ENCODE measurements around the gene HS3ST5. TPM values are rescaled to one million over a fixed set of nuclear protein-coding genes. Genes with fewer than 3 reads are reported as not detected.

The HS3ST5 gene
- total RNA-seq, 1 experiment from 2014 or later = 14.4 TPM

- H3K27ac Mint-ChIP-seq = peak overlapping the region in 1 of 3 experiments; percentile 32; a peak in 1 of 7 replicates
- no peaks in the 10 kb centered on the region for H3K9me3 Mint-ChIP-seq
- Histone ChIP-seq H3K4me1 (ENCODE audit: insufficient read depth, low read length) (peaks cover 3% of the 10 kb centered on the region; the same call in 1 of the 2 replicates), H3K79me1 (ENCODE audit: insufficient read depth, low read depth, low read length, poor library complexity, severe bottlenecking) (no peaks in the 10 kb centered on the region), H2AK5ac (ENCODE audit: insufficient read length, low read length) (no peak overlapping the region), H3K27me3 (ENCODE audit: insufficient read depth, low read length) (no peaks in the 10 kb centered on the region), H2BK15ac (ENCODE audit: low read depth, low read length) (no peak overlapping the region), H3K56ac (ENCODE audit: insufficient read length, low read depth, low read length) (no peak overlapping the region), H2BK120ac (ENCODE audit: low read depth, low read length, poor library complexity, severe bottlenecking) (no peak overlapping the region), H3K79me2 (ENCODE audit: insufficient read depth, low read length) (no peaks in the 10 kb centered on the region), H3K23ac (ENCODE audit: insufficient read length, low read depth, low read length) (no peak overlapping the region), H3T11ph (ENCODE audit: low read length) (no peak overlapping the region), H2BK12ac (ENCODE audit: insufficient read length, low read depth, low read length) (no peak overlapping the region), H4K91ac (ENCODE audit: insufficient read length, low read depth, low read length) (no peak overlapping the region), H3K27ac (ENCODE audit: insufficient read length, low read depth, low read length) (no peak overlapping the region), H2BK5ac (ENCODE audit: insufficient read length, low read length) (no peak overlapping the region), H3K4ac (ENCODE audit: low read depth, low read length) (no peak overlapping the region), H4K8ac (replicated peaks; ENCODE audit: insufficient read length, low read depth, low read length) (no peak overlapping the region), H3K23me2 (ENCODE audit: insufficient read length, low read depth, low read length, poor library complexity, severe bottlenecking) (no peaks in the 10 kb centered on the region), H3K4me2 (ENCODE audit: insufficient read depth, insufficient read length, low read length) (no peak overlapping the region), H4K5ac (ENCODE audit: insufficient read length, low read depth, low read length) (no peak overlapping the region), H3K14ac (ENCODE audit: insufficient read depth, low read length) (no peak overlapping the region), H3K18ac (ENCODE audit: insufficient read length, low read depth, low read length) (no peak overlapping the region), H2AFZ (ENCODE audit: low read length) (no peak overlapping the region), H3K9ac (ENCODE audit: extremely low read depth, insufficient read length, low read length) (no peak overlapping the region), H4K20me1 (ENCODE audit: control insufficient read depth, insufficient read depth, insufficient read length) (no peaks in the 10 kb centered on the region), H3K9me3 (ENCODE audit: control insufficient read depth, low read depth, low read length) (no peaks in the 10 kb centered on the region), H2BK20ac (ENCODE audit: low read depth, low read length, poor library complexity, severe bottlenecking) (no peak overlapping the region)
- TF ChIP-seq, protein P1, sequence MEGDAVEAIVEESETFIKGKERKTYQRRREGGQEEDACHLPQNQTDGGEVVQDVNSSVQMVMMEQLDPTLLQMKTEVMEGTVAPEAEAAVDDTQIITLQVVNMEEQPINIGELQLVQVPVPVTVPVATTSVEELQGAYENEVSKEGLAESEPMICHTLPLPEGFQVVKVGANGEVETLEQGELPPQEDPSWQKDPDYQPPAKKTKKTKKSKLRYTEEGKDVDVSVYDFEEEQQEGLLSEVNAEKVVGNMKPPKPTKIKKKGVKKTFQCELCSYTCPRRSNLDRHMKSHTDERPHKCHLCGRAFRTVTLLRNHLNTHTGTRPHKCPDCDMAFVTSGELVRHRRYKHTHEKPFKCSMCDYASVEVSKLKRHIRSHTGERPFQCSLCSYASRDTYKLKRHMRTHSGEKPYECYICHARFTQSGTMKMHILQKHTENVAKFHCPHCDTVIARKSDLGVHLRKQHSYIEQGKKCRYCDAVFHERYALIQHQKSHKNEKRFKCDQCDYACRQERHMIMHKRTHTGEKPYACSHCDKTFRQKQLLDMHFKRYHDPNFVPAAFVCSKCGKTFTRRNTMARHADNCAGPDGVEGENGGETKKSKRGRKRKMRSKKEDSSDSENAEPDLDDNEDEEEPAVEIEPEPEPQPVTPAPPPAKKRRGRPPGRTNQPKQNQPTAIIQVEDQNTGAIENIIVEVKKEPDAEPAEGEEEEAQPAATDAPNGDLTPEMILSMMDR (conservative IDR thresholded peaks at IDR 0.05) = no peak
- H3K36me3 Mint-ChIP-seq (ENCODE audit: insufficient read depth in 1 of 3, low read depth in 3 of 3) = peaks cover 0 to 10% (median 0%) of the 10 kb centered on the region in 3 experiments; a peak in 3 of 7 replicates
- no CpG with 5 or more reads among the region's 2 CpGs for WGBS (ENCODE audit: extremely low coverage, insufficient read length, low lambda C conversion rate)
- no peaks in the 10 kb centered on the region for H3K27me3 Mint-ChIP-seq (ENCODE audit: low read depth)
- H3K4me1 Mint-ChIP-seq = peaks cover 25 to 28% of the 10 kb centered on the region in 2 experiments
- no peak for DNase-seq
- no peak overlapping the region for H3K4me3 Mint-ChIP-seq
Observed at GRCh38 chr6:114157848-114158247, 185.0 kb downstream of the HS3ST5 start.
